Stimulated activated CD8-positive, alpha-beta memory T cell treated with anti-CD3 and anti-CD28 coated beads, Interleukin-7, amount 100 ng/mL, for 24 hours (primary cell): ENCODE measurements around the gene TAMALIN.

Experiments used
- DNase-seq: peaks from one replicate; pipeline ENCODE4 v3.0.0-alpha.2; 2020; ENCODE audit warnings: low read depth

The TAMALIN gene

DNA sequence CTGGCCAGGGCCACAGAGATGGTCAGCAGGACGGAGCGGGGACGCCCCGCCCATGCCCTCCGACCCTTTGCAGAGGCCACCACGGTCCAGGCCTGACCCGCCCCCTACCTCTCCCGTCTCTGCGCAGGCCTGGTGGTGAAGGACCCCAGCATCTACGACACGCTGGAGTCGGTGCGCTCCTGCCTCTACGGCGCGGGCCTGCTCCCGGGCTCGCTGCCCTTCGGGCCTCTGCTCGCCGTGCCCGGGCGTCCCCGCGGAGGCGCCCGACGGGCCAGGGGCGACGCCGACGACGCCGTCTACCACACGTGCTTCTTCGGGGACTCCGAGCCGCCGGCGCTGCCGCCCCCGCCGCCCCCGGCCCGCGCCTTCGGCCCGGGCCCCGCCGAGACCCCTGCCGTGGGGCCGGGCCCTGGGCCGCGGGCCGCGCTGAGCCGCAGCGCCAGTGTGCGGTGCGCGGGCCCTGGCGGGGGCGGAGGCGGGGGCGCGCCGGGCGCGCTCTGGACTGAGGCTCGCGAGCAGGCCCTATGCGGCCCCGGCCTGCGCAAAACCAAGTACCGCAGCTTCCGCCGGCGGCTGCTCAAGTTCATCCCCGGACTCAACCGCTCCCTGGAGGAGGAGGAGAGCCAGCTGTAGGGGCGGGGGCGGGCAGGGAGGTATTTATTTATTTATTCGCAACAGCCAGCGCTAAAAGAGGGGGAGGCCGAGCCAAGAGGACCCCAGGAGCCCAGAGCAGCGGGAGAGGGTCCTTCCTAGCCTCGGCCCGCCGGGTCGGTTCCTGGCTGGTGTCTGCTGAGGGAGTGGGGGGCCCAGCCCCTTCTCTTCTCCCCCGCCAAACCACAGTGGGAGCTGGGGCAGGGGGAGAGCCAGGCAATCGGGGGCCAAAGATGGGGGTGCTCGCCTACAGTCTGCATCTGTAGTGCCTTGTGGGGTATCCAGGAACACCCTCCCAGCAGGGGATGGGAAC is 8.1 kb downstream of the TAMALIN start:
- DNase-seq, result no peak

DNA sequence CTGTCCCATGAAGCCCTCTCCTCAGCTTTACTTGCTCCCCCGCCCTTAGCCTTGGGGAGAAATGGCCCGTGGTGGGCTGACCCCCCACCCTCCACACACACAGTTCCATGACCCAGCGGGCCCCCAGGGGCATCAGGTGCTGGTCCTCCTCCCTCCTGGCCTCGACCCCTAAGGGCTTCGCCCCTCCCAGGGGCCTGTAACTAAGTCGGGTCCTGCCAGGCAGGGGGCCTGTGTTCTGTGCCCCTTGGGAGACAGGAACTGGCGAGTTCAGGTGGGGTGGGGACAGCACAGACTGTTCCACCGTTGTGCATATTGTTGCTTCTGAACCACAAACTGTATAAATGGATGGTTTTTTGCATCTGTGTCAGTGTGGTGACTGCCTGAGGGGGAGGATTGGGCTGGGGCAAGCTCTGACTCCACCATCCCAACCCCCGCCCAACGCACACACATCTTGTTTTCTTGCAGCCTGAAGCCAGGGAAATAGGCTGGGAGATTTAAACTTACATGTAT is 8.8 kb downstream of the TAMALIN start:
- DNase-seq, result no peak

- no peak for DNase-seq
Observed at GRCh38 chr12:52018433-52019112, 11.8 kb downstream of the TAMALIN start.

DNA sequence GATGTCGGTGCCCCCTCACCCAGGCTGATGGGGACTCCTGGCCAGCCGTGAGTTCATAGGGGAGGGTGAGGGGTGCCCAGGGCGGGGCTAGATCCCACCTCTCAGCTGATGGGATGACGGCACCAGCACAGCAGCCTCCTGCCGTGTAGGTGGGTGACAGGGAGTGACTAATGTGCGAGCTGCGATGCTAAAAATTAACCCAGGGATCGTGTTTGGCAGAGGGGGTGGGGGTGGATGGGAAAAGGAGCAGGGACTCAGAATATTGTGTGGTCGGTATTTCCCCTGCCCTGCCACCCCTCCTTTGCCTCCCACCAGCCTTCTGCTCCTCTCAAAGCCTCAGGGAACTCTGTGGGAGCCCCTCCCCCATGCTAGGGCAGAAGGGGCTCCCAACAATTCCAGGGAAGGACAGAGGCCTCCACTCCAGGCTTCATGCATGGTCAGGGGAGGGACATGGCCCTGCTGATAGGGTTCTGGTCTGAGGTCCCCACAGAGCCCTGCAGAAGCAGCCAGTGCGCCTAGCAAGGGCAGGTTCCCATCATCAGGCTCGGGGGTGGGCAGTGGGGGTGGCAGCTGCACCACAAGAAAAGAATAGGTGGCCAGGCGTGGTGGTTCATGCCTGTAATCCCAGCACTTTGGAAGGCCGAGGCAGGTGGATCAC is 12.5 kb downstream of the TAMALIN start:
- no peak for DNase-seq

- no peak for DNase-seq
Observed at GRCh38 chr12:52020539-52021336, 14.0 kb downstream of the TAMALIN start.

DNA sequence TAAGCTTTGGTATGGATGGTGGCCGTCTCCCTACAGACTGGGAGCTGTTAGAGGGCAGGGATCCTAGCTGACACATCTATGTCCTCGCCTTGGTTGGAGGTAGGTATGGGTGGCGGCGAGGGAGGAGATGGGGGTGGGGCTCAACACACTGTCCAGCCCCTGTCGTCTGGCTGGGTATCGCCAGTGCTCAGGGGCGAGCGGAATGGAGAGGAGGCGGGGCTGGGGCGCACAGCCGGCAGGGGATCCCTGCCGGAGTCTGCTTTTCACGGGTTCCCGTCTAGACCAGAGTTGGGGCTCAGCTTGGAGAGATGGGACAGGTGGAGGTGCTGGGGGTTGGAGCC is 16.1 kb downstream of the TAMALIN start:
- DNase-seq, result no peak

GRCh38 chr12:52023182-52023975 is 16.6 kb downstream of the TAMALIN start:
- DNase-seq, result peak; percentile 86

DNA sequence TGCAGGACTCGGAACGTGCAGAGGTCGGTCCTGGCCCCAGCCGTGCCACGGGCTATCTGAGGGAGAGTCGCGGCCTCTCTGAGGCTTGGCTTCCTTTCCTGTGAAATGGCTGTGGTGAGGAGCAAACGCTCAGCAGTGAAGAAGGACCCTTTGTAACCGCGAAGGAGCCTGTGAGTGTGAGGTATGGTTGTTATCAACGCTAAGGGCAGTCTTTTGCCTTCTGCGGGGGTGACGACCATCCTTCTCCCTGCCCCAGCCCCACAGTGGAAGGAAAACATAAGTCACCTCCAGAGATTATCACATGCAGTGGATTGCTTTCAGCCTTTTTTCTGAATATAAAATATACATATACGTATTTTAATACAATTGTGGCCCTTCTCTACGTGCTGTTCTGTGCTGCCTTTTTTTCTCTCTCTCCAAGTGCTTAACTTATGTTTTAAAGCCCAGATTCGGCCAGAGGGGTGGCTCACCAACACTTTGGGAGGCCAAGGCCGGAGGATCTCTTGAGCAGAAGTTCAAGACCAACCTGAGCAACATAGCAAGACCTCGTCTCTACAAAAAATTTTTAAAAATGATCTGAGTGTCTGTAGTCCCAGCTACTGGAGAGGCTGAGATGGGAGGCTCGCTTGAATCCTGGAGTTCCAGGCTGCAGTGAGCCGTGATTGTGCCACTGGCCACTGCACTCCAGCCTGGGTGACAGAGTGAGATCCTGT is 17.4 kb downstream of the TAMALIN start:
- DNase-seq, result no peak

- DNase-seq, result no peak
Observed at GRCh38 chr12:52024845-52025230, 18.1 kb downstream of the TAMALIN start.

DNA sequence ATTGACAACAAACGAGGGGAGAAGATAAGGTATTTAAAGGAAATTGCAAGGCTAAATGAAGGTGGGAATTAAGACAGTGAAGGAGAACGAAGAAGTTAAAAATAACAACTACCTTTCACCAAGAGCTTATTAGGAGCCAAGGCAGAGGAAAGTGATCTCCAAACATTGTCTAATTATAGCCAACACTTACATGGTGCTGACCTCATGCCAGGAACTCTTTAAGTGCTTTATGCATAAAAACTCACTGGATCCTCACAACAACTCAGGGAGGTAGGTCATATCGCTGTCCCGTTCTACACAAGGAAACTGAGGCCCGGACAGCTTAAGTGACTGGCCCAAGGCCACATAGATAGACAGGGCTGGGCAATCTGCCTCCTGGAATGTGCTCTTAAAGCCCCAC is 19.5 kb downstream of the TAMALIN start:
- DNase-seq, result no peak

- no peak for DNase-seq
Observed at GRCh38 chr12:52027085-52027843, 20.5 kb downstream of the TAMALIN start.

- DNase-seq, result no peak
Observed at GRCh38 chr12:52029685-52030084, 22.9 kb downstream of the TAMALIN start.

GRCh38 chr12:52032446-52032803 is 25.7 kb downstream of the TAMALIN start:
- no peak for DNase-seq

- peak; percentile 74 for DNase-seq
Observed at GRCh38 chr12:52032804-52033445, 26.2 kb downstream of the TAMALIN start.

DNA sequence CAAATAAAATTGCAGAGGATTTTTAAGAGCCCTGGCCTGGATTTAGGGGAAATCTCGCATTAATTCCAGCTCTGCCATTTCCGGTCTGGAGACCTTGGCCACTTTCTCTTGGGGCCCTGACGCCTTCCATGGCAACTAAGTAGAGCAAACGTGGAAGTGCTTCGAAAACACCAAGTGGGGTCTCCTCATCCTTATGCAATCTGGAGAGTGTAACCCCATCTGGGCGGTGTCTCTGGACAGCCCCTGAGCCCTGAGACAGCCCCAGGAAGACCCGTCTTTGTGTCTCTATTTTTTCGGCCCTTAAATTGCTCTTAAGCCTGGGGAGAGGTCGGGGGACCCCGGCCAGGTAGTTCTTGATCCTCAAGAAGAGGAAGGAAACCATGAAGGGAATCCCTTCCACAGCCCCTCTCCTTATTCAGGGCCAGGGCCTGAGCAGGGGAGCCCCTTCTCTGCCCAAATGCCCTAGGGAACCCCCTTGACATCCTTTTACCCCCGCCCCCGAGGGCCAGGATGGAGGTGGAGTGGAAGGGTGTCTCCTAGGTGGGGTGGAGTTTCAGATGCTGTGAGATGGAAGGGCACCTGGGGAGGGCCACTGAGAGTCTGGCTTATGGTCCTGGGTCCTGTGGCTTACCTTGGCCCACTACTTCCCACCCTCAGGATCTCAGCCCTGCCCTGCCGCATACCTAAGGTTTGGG is 26.8 kb downstream of the TAMALIN start:
- no peak for DNase-seq

- no peak for DNase-seq
Observed at GRCh38 chr12:52035190-52035589, 28.4 kb downstream of the TAMALIN start.

DNA sequence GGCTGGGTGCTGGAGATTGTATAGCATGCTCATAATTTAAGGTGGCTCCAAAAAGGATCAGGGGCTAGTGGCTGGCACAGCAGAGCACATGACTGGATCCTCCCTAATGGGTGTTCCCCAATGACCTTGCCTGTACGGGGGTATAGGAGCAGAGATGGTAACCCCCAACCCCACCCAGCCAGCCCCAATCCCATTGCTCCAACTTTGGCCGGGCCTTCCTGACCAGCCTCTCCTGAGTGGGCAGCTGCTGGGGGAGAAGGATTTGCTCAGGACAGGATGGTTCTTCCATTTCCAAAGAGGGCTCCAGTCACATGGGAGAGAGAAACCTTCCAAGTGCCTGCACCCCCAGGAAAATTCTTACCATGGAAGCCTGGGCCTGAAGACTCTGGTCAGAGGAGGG is 29.2 kb downstream of the TAMALIN start:
- DNase-seq, result no peak

DNA sequence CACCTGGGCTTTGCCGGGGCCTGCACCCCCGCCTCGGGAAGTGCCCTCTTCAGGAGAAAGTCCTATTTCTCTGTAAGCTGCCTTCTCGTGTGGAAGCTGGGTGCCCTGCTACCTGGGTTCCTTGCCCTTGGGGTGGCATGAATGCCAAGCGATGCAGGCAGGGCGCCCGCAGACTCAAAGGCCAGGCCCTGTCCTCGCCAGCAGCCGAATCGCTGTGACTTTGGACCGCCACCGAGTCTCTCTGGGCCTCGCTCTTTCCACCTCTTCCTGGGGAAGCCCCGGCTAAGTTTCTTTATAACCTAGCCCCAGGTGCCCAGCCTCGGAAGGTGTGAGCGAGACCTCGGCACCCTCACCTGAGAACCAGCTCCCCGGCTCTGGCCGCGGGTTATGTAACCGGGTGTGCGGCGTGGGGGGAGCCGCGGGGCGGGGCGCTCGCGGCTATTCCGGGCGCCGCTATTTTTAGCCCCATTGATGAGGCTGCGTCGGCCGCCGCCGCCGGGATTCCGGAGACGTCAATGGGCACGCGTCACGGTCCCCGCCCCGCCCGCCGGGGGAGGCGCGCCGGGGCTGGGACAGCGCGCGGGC is 29.9 kb downstream of the TAMALIN start:
- peak; percentile 58 for DNase-seq
